NT2/D1 (cell line): Measurements from ENCODE around the gene MBOAT1.
A peak's percentile ranks its signal among the peaks of the same experiment; 100 is the strongest.

Experiments
- DNase-seq: peaks from one replicate; pipeline ENCODE4 v3.0.0-alpha.2; 2011; ENCODE audit warnings: low read depth, low spot score
- H3K27me3 ChIP-seq: 2 replicates; pipeline ENCODE4 v1.6.0; 2011; ENCODE audit warnings: mild to moderate bottlenecking; ENCODE audit not compliant: insufficient read length, insufficient read depth
- H3K36me3 ChIP-seq: 2 replicates; pipeline ENCODE4 v1.6.1; 2011; ENCODE audit warnings: mild to moderate bottlenecking, low read length, mixed read lengths; ENCODE audit not compliant: insufficient read depth, insufficient read length
- H3K4me1 ChIP-seq: 2 replicates; pipeline ENCODE4 v1.5.1; 2011; ENCODE audit not compliant: insufficient read depth, insufficient read length
- H3K4me3 ChIP-seq: 2 replicates; pipeline ENCODE4 v1.5.1; 2011; ENCODE audit warnings: low read depth; ENCODE audit not compliant: insufficient read length
- H3K9ac ChIP-seq: 2 replicates; pipeline ENCODE4 v1.6.0; 2011; ENCODE audit warnings: low read depth; ENCODE audit not compliant: insufficient read length
- H3K9me3 ChIP-seq: 2 replicates; pipeline ENCODE4 v1.5.1; 2011; ENCODE audit warnings: mild to moderate bottlenecking, low read length; ENCODE audit not compliant: insufficient read depth
- SUZ12 ChIP-seq: IDR thresholded peaks from 2 replicates; pipeline ENCODE4 v1.6.1; 2011; ENCODE audit not compliant: insufficient read length, insufficient read depth; ENCODE audit errors: extremely low read depth
- YY1 ChIP-seq: IDR thresholded peaks from 2 replicates; pipeline ENCODE4 v1.6.1; 2011; ENCODE audit not compliant: insufficient read length, insufficient read depth
- ZNF274 ChIP-seq: IDR thresholded peaks from 2 replicates; pipeline ENCODE4 v1.6.1; 2011; ENCODE audit warnings: mild to moderate bottlenecking, low read depth, low read length

The MBOAT1 gene

DNA sequence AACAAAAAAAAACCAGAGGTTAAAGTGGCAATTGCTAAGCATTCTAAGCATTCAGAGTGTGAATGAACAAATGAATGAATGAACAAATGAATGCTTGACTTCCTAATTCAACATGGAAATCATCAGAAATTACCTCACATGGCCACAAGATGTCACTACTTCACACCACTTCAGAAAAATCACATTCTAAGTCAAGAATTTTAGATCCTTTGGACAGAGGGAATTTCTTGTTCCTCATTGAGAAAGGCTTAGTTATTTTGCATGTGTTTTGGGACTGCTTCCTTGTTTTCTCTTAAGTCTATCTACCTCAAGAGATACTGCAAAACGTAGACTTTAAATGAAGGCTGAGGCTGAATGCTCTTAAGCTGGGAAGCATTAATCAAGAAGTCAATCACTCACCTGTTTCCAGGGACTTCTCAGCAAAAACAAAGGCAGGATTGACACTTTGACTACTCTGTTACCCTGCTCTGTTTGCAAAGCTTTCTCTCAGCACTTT is 120.2 kb downstream of the MBOAT1 start:
- Histone ChIP-seq H3K9me3 (no peaks in the 10 kb centered on the region), H3K27me3 (no peaks in the 10 kb centered on the region), H3K36me3 (no peaks in the 10 kb centered on the region), H3K4me3 (no peak overlapping the region), H3K4me1 (no peaks in the 10 kb centered on the region), H3K9ac (no peak overlapping the region)
- no peak for TF ChIP-seq SUZ12
- no peak for TF ChIP-seq YY1
- no peak for TF ChIP-seq ZNF274
- peak; percentile 33 for DNase-seq

DNA sequence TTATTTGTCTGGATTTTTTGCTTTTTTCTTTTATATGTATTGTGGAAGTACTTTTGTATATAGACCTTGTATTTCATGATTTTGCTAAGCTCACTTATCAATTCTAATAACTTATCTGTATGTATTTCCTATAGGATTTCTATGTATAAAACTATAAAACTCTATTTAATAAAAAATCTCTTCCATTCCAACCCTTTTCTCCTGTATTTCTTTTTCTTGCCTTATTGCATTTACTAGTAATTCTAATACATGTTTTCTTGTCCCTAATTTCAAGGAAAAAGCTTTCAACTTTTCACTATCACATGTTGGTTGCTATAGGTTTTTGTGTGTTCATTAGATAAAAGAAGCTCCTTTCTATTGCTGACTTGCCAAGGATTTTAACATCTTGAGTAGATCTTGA is 125.3 kb downstream of the MBOAT1 start:
- Histone ChIP-seq H3K4me1 (no peaks in the 10 kb centered on the region), H3K4me3 (no peak overlapping the region), H3K36me3 (no peaks in the 10 kb centered on the region), H3K9ac (no peak overlapping the region), H3K9me3 (no peaks in the 10 kb centered on the region; the same call in 1 of the 2 replicates), H3K27me3 (no peaks in the 10 kb centered on the region)
- TF ChIP-seq YY1 (no peak), ZNF274 (no peak), SUZ12 (no peak)
- DNase-seq = no peak

DNA sequence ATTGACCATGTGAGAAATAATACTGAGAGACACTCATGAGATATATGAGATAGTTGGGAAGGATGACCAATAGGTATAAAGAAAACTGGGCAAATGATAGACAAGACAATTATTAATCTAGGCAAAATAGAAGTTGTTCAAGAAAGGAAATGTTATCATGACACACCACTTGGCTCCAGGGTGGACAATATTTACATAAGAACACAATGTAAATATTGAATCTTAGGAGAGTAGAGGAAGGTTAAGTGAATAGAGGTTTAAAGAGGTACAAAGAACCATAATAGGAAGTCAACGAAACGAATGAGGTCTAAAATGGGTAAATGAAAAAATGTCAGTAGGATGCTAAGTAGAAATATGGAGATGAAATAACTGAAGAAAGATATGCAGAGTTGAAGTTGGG is 126.5 kb downstream of the MBOAT1 start:
- no peak for DNase-seq
- TF ChIP-seq SUZ12 (no peak), YY1 (no peak), ZNF274 (no peak)
- Histone ChIP-seq H3K4me1 (no peaks in the 10 kb centered on the region), H3K9ac (no peak overlapping the region), H3K27me3 (no peaks in the 10 kb centered on the region), H3K9me3 (no peaks in the 10 kb centered on the region; the same call in 1 of the 2 replicates), H3K36me3 (no peaks in the 10 kb centered on the region), H3K4me3 (no peak overlapping the region)

DNA sequence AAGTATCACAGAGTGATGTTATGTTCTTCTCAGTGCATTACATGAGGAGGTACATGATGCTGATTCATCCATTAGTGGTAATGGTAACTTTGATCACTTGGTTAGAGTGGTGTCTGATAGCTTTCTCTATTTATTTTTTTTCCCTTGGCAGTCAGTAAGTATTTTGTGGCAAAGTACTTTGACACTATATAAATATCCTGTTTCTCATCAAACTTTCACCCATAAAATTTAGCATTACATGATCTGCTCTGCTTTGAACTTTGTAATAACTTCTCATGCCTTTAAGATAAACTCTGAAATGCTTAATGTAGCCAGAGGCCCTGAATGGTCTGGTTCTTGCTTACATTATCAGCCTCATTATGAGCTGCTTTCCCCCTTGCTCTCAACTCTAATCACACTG is 127.9 kb downstream of the MBOAT1 start:
- H3K9me3 ChIP-seq = no peaks in the 10 kb centered on the region; the same call in 1 of the 2 replicates
- H3K27me3 ChIP-seq = no peaks in the 10 kb centered on the region
- no peak overlapping the region for H3K4me3 ChIP-seq
- H3K36me3 ChIP-seq = no peaks in the 10 kb centered on the region
- TF ChIP-seq ZNF274 (no peak), SUZ12 (no peak), YY1 (no peak)
- DNase-seq = no peak
- no peak overlapping the region for H3K9ac ChIP-seq
- no peaks in the 10 kb centered on the region for H3K4me1 ChIP-seq

DNA sequence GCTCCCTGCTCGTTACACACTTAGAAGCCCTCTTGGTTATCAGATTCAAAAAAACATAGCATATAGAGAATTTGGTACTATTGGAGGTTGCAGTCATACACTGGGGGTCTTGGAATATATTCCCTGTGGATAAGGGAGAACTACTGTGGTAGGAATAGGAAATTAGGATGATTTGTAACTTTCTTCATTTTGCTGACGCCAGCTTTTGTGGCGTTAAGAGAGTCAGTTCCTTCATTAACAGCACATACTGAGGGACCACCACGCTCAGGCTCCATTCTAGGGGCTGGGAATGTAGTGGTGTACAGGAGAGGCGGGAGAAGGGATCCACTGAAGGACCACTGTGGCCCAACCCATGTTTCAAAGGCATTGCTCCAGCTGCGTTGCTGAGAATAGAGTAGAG is 140.3 kb downstream of the MBOAT1 start:
- no peak for DNase-seq
- H3K4me1 ChIP-seq = no peaks in the 10 kb centered on the region
- no peak for TF ChIP-seq ZNF274
- TF ChIP-seq SUZ12 = no peak
- TF ChIP-seq YY1 = no peak
- no peaks in the 10 kb centered on the region for H3K27me3 ChIP-seq
- H3K9me3 ChIP-seq = 0 out of 2 replicates have a peak, but pooled peaks cover 7% of the 10 kb centered on the region
- no peak overlapping the region for H3K9ac ChIP-seq
- no peak overlapping the region for H3K4me3 ChIP-seq
- no peaks in the 10 kb centered on the region for H3K36me3 ChIP-seq

DNA sequence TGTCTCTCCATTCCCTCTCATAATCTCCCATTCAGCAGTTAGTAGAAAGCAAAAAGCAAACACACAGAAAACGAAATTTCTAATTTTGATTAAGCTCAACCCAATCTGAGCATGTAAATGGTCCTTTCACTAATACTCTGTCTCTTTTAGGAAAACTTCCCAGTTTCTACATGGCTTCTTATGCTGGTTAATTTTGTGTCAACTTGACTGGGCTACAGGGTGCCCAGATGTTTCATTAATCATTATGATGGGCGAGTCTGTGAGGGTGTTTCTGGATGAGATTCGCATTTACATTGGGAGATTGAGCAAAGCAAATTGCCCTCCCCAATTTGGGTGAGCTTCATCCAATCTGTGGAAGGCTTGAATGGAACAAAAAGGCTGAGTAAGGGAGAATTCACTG is 142.2 kb downstream of the MBOAT1 start:
- no peak for DNase-seq
- TF ChIP-seq SUZ12 = no peak
- Histone ChIP-seq H3K4me3 (no peak overlapping the region), H3K36me3 (no peaks in the 10 kb centered on the region), H3K9ac (no peak overlapping the region), H3K27me3 (no peaks in the 10 kb centered on the region), H3K4me1 (no peaks in the 10 kb centered on the region), H3K9me3 (0 out of 2 replicates have a peak, but pooled peaks cover 7% of the 10 kb centered on the region)

DNA sequence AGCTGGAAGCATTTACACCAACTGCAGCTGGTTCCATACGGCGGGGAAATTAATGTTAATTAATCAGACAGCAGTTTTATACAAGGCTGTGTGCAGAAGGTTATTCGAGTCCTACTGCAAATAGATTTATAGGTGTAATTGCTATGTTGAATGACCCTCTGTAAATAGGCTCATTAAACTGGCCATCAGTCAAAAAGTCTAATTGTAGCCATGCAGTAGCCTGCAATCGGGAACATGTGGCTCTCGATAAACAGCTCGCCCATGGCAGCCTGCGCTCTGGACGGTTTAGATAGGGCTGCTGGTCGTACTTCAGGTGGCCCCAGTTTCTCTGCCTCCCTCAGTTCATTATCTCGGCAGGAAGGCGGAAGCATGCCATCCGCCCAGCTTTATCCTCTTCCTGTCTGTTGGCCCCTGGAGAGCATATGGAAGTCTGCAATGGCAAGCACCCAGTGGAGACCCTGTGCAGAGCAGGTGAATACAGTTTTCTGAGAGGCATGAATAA is 143.2 kb downstream of the MBOAT1 start:
- Histone ChIP-seq H3K9me3 (0 out of 2 replicates have a peak, but pooled peaks cover 7% of the 10 kb centered on the region), H3K9ac (no peak overlapping the region), H3K27me3 (no peaks in the 10 kb centered on the region), H3K4me1 (no peaks in the 10 kb centered on the region), H3K4me3 (no peak overlapping the region), H3K36me3 (no peaks in the 10 kb centered on the region)
- TF ChIP-seq YY1 (no peak), ZNF274 (no peak), SUZ12 (no peak)
- no peak for DNase-seq
